ENCODE measurements around the gene ADAR.

ADAR gene

DNA sequence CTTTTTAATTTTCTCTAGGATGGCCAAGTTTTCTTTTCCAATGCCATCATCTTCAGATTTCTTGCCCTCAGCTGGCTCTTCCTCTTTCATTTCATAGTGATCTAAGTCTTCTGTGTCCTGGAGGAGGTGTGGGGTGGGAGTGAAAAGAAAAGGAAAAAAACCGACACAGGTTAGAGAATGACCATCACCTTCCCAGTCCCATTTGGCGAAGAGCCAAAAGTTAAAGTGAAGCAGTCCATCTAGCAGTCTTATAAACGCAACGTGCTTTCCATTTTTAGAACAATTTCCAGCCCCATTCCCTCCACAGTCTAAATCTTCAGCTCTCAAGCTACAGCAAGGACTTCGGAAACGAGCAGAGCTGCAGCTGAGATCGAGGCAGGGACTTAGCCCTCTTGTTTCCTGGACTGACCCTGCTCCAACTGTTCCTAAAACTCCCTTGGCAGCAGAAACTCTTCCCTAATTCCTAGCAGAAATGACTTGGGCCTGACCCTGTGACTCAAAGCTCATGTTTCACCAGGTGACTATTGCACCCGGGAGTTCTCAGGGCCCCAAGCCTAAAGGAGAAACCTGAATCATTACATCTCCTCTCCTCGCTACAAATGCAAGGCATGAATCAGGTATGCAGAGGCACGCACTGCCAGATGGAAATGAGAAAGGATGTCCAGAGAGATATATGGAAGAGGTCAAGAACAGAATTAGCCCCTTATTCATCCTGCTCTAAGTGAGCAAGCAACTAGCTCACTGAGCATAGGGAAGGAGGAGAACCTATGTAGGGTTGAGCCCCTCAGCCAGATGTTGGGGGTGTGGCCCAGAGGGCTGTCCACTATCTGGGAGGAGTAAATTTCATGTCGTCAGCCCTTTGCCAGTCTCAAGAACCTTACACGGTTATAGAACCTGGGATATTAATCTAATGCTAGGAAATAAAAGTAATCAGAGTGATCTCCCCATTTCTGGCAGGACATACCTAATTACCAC lies 54.6 kb downstream of the ADAR start:
- DNase-seq: no peak

DNA sequence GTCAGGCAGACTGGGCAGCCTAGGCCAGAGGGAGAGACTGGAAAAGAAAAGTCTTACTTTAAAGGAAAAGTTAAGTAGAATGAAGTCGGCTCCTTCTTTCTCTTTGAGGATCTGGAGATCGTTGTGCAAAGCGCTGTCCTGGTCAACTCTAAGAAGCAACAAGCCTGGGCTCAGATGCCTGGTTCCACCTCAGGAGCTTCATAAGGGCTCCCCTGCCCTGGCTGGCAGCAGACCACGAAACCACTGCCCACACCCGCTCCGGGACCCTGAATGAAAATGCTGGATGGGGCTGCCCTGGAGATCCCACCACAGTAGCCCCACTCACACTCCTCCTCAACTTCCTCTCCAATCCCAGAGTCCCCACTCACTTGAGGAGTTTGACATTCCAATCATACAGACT lies 56.0 kb downstream of the ADAR start:
- DNase-seq: no peak

DNA sequence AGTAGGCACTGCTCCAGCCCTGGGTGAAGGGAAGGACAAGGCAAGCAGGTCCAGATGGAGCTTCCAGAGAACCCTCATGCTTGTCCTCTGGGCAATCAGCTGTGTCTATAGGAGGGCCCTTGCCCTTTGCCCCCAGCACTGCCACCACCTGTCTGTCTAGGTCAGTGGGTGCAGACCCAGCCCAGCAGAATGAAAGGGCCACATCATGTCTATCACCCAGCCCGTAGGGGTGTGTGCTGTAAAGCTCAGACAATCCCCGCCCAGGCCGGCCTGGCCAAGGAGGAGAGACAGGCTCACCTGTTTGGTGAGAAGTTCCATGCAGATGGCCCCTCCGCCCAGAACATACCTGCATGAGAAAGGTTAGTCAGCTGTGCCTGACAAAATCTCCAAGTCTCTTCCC lies 56.5 kb downstream of the ADAR start:
- DNase-seq: no peak

DNA sequence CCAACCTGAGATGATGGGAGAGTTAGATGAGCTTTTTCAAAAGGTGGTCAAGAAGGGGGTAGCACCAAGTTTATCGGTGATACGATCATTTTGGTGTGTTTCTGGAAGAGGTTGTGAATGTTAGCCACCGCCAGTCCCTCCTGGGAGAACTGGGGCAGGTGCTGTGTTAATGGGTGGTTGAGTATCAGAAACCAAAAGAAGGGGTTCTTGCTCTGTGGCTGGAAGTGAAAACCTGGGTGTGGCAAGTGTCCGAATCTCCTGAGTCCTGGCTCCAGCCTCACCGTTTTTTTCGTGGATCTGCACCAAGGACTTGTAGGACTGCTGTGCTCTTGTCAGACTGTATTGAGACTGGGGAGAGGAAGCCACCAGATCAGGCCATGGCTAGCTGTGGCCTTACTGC lies 57.3 kb downstream of the ADAR start:
- no peak for DNase-seq

- no peak for DNase-seq
These were observed 57.9 kb downstream of the ADAR start for GRCh38 chr1:154550070-154550469.

- no peak for DNase-seq
These were observed 58.7 kb downstream of the ADAR start for GRCh38 chr1:154549202-154549770.

DNA sequence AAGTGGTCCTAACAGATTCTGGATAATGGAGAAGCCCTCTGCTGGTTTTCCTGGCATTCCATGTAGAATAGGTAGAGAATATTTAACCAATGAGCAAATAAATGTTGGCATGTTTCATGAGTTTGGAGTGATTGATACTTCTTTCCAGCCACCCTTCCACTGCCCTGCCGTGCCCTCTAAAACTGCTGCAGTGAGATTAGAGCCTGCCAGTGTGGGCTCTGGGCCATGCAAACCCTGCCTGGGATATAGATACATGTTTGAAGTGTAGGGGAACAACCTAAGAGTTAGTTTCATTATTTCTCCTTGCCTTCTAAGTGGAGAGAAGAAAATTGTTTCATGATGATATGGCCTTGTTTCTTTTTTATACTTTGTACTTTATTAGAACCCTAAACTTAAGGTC lies 60.0 kb downstream of the ADAR start:
- DNase-seq: no peak

- DNase-seq: no peak
These were observed 60.8 kb downstream of the ADAR start for GRCh38 chr1:154547105-154547732.

DNA sequence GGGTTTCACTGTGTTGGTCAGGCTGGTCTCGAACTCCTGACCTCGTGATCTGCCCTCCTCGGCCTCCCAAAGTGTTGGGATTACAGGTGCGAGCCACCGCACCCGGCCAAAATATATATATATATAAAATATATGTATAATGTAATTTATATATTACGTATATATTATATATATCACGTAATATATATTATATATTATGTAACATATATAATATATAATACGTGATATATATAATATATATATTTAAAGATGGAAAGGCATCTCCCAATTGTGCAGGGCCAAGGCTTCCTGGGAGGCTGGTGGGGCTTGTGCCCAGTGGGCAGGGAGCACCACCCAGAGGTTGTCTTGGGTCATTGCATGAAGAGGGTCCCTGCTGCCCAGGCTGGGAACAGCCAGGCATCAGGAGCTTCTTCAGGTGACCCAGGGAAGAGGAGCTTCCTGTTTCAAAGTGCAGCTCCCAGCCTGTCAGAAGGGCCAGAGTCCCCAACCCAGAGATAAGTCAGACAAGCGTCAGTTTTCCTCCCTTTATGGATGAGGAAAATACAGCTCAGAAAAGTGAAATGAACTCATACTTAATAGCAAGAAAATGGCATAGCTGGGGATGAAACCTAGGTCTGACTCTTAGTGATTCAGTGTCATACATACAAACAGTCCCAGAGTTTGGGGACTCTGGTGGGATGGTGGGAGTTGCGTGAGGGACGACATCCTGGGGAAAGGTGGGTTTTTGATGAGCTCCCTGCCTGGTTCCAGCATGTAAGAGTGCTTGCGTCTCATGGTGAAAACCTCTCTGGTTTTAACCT lies 61.5 kb downstream of the ADAR start:
- peak; percentile 32 for DNase-seq

DNA sequence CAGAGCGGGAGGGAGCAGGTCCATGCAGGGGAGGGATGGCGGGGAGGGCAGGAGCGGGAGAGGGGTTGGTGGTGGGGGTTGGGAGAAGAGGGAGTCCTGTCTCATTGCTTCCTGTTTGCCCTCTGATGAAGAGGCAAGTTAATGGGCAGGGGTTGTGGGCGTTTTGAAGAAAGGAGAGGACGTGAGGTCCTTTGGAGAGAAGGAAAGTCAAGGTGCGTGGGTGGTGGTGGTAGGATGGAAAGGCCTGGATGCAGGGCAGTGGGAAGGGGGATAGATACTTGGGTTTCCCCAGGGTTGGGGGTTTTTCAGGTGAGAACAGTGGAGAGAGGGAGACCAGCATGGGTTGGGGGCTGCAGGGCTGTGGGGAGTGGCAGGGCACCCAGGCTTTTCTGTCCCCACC lies 66.8 kb downstream of the ADAR start:
- DNase-seq: no peak

GRCh38 chr1:154539486-154540483 lies 68.2 kb downstream of the ADAR start:
- DNase-seq: no peak

DNA sequence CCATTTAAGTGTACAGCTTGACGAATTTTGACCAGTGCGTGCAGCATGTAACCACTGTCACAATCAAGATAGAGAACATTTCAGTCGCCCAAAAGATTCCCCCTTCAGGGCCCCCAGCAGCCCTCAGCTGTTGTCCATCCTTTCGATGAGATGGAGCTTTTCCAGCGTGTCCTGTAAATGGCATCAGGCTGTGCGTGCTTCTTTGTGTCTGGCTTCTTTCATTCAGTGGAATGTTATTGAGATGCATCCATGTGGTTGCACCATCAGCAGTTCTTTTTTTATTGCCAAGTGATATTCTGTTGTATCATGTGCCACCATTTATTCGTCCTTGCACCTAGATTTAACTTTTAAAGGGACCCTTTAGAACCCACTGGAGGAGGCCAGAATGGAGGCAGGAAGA lies 71.4 kb downstream of the ADAR start:
- DNase-seq: no peak

GRCh38 chr1:154533952-154534844 lies 73.8 kb downstream of the ADAR start:
- DNase-seq: no peak

Data from CD4-positive, alpha-beta T cell treated with Interleukin-4 for 4 hours (primary cell).